Suprapubic skin (tissue), 4 donors: ENCODE data around the gene ZFAND3. TPM values are rescaled to one million over a fixed set of nuclear protein-coding genes. Genes with fewer than 3 reads are reported as not detected.

Experiments used
- DNase-seq, 2 donors: peaks; one replicate each; pipeline ENCODE4 v3.0.0-alpha.2; 2019; ENCODE audit warnings: low spot score in 2 of 2
- H3K27ac ChIP-seq: fragments of 200-600 bp; sonication (generic); one replicate; pipeline ENCODE4 v1.5.1; 2019
- H3K27me3 ChIP-seq: fragments of 200-600 bp; sonication (generic); one replicate; pipeline ENCODE4 v1.5.1; 2019
- H3K36me3 ChIP-seq: fragments of 200-600 bp; sonication (generic); one replicate; pipeline ENCODE4 v1.5.1; 2019
- H3K4me1 ChIP-seq: fragments of 200-600 bp; sonication (generic); one replicate; pipeline ENCODE4 v1.5.1; 2019
- H3K4me3 ChIP-seq: fragments of 200-600 bp; sonication (generic); one replicate; pipeline ENCODE4 v1.5.1; 2019; ENCODE audit warnings: mild to moderate bottlenecking
- H3K9me3 ChIP-seq: fragments of 200-600 bp; sonication (generic); one replicate; pipeline ENCODE4 v1.5.1; 2019
- CTCF ChIP-seq, 2 donors: fragments of 200-600 bp in 1 of 2; fragments of 450-650 bp in 1 of 2; sonication (generic) in 1 of 2; IDR thresholded peaks; one replicate each; pipeline ENCODE4 v1.5.1; 2016 to 2019; ENCODE audit warnings: antibody characterized with exemption in 2 of 2, mild to moderate bottlenecking in 1 of 2, moderate library complexity in 1 of 2
- EP300 ChIP-seq: sonication (generic); formaldehyde crosslinking; IDR thresholded peaks from one replicate; pipeline ENCODE4 v1.6.1; 2017; ENCODE audit warnings: antibody characterized with exemption
- POLR2A ChIP-seq, 2 donors: fragments of 450-650 bp; IDR thresholded peaks; one replicate each; pipeline ENCODE4 v1.6.1; 2017; ENCODE audit warnings: antibody characterized with exemption in 2 of 2, mild to moderate bottlenecking in 2 of 2, moderate library complexity in 2 of 2
- POLR2AphosphoS5 ChIP-seq, 3 donors: sonication (generic); formaldehyde crosslinking; IDR thresholded peaks; one replicate each; pipeline ENCODE4 v1.6.1; 2017; ENCODE audit warnings: antibody characterized with exemption in 3 of 3
- WGBS: methylation state at CpG from one replicate; pipeline ENCODE4 v1.1.5; 2018; 5-methylcytosine and 5-hydroxymethylcytosine counted together
- total RNA-seq, 4 donors: library from RNA; depleted of rRNA; stranded (reverse); fragments of >200 nt; gene quantifications; one replicate each; pipeline ENCODE4 v1.1.0, GENCODE V29; 2016

ZFAND3 gene
- total RNA-seq, 4 donors from 2014 or later, result 31.1 to 41.0 (median 36.3) TPM

GRCh38 chr6:37915463-37915862 is 95.9 kb downstream of the ZFAND3 start:
- H3K27me3 ChIP-seq, result no peaks in the 10 kb centered on the region
- TF ChIP-seq POLR2AphosphoS5 (IDR thresholded peaks at IDR 0.05) (no peak), POLR2A (IDR thresholded peaks at IDR 0.05) (no peak), CTCF (IDR thresholded peaks at IDR 0.05) (no peak), EP300 (no peak)
- H3K4me1 ChIP-seq, result peaks cover 9% of the 10 kb centered on the region
- H3K27ac ChIP-seq, result no peak overlapping the region
- H3K9me3 ChIP-seq, result no peaks in the 10 kb centered on the region
- no peak for DNase-seq
- 77% methylated on average over 3 of the region's 3 CpGs for WGBS
- H3K36me3 ChIP-seq, result peaks cover 7% of the 10 kb centered on the region
- no peak overlapping the region for H3K4me3 ChIP-seq

- Histone ChIP-seq H3K9me3 (no peaks in the 10 kb centered on the region), H3K36me3 (peaks cover 7% of the 10 kb centered on the region), H3K4me3 (no peak overlapping the region), H3K27me3 (no peaks in the 10 kb centered on the region), H3K4me1 (peaks cover 16% of the 10 kb centered on the region), H3K27ac (no peak overlapping the region)
- WGBS, result 81% methylated on average over 8 of the region's 8 CpGs
- DNase-seq, result no peak
- TF ChIP-seq POLR2A (IDR thresholded peaks at IDR 0.05) (no peak), CTCF (IDR thresholded peaks at IDR 0.05) (no peak), POLR2AphosphoS5 (IDR thresholded peaks at IDR 0.05) (no peak), EP300 (no peak)
Measured at GRCh38 chr6:37916149-37916548, 96.6 kb downstream of the ZFAND3 start.

GRCh38 chr6:37916675-37917074 is 97.1 kb downstream of the ZFAND3 start:
- Histone ChIP-seq H3K36me3 (peaks cover 7% of the 10 kb centered on the region), H3K9me3 (no peaks in the 10 kb centered on the region), H3K27ac (no peak overlapping the region), H3K4me3 (no peak overlapping the region), H3K27me3 (no peaks in the 10 kb centered on the region), H3K4me1 (peaks cover 16% of the 10 kb centered on the region)
- no peak for DNase-seq
- TF ChIP-seq EP300, result no peak
- no peak for TF ChIP-seq POLR2AphosphoS5 (IDR thresholded peaks at IDR 0.05)
- no peak for TF ChIP-seq CTCF (IDR thresholded peaks at IDR 0.05)
- TF ChIP-seq POLR2A (IDR thresholded peaks at IDR 0.05), result no peak
- WGBS, result 98% methylated on average over 2 of the region's 2 CpGs

- H3K4me1 ChIP-seq, result peaks cover 16% of the 10 kb centered on the region
- H3K27me3 ChIP-seq, result no peaks in the 10 kb centered on the region
- H3K4me3 ChIP-seq, result no peak overlapping the region
- no peak for DNase-seq
- no peak overlapping the region for H3K27ac ChIP-seq
- 87% methylated on average over 2 of the region's 2 CpGs for WGBS
- H3K9me3 ChIP-seq, result no peaks in the 10 kb centered on the region
- peaks cover 7% of the 10 kb centered on the region for H3K36me3 ChIP-seq
- TF ChIP-seq POLR2A (IDR thresholded peaks at IDR 0.05), result no peak
- TF ChIP-seq POLR2AphosphoS5 (IDR thresholded peaks at IDR 0.05), result no peak
- TF ChIP-seq CTCF (IDR thresholded peaks at IDR 0.05), result no peak
- TF ChIP-seq EP300, result no peak
Measured at GRCh38 chr6:37917566-37917965, 98.0 kb downstream of the ZFAND3 start.

- Histone ChIP-seq H3K36me3 (peaks cover 7% of the 10 kb centered on the region), H3K27ac (no peak overlapping the region), H3K4me3 (no peak overlapping the region), H3K4me1 (peaks cover 16% of the 10 kb centered on the region), H3K9me3 (no peaks in the 10 kb centered on the region), H3K27me3 (no peaks in the 10 kb centered on the region)
- no peak for DNase-seq
- 69% methylated on average over 3 of the region's 3 CpGs for WGBS
- no peak for TF ChIP-seq POLR2AphosphoS5 (IDR thresholded peaks at IDR 0.05)
- no peak for TF ChIP-seq POLR2A (IDR thresholded peaks at IDR 0.05)
- no peak for TF ChIP-seq EP300
- no peak for TF ChIP-seq CTCF (IDR thresholded peaks at IDR 0.05)
Measured at GRCh38 chr6:37919417-37920157, 100.1 kb downstream of the ZFAND3 start.
